HG03558 (cell line): ENCODE measurements around the gene PNKP.

Experiments used
- ATAC-seq: cut with Tn5 transposase; IDR thresholded peaks from one replicate; pipeline ENCODE4 v1.9.1; 2021; ENCODE audit warnings: moderate number of reproducible peaks; ENCODE audit not compliant: unreplicated experiment; ENCODE audit errors: extremely low read depth

PNKP gene

DNA sequence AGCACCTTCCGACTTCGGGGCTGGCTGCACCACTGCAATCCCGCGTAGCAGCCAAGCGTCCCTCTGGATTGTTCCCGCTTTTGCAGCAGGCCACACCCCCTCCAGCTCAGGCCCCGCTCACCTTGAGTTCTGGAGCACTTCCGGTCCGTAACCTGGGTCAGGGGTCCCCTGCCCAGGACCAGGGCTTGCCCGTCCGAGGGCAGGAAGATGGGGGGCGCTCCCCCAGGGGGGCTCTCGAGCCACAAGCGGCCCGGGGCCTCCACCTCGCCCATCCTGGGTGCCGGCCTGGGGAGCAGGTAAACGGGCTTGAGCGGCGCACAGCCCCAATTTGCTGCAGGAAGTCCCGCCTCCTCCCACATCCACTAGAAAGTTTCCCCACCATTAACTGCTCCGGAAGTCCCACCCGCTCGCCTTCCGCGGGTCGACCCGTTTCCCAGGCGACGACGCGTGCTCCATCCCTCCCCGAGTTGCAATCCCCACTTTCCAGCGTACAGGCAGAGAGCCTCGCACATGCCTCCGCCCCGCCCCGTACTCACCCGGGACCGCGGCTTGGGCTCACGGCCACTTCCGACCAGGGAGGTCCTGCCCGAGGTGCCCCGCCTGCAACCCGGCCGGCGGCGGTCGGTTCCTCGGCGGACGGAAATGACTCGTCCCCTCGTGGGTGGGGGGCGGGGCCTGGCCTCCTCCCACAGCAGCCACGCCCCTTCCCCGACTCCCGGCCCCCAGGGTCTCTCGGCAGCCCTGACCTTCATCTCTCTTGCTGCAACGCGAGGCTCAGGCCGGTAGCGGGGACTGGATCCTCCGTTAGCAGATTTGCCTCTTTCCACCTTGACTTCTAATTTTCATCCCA lies at the start of gene PNKP:
Gene PNKP, minus strand, starts transcription at position 644 of the 850 bp plus-strand sequence. Its CDS starts 372 bp downstream, at position 272.
- ATAC-seq = no peak

DNA sequence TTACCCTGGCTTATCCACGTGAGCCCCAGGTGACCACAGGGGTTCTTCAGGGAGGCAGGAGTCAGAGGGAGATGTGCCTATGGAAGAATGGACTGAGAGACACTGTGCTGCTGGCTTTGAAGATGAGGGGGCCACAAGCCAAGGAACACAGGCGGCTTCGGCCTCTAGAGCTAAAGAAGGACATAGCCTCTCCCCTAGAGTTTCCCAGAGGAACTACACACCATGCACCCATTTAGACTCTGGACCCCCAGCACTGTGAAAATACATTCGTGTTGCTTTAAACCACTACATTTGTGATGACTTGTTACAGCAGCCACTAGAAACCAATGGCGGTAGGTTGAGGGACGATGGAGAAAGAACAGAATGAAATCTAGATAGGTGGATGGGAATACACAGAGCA lies 47.9 kb upstream of the PNKP start:
- no peak for ATAC-seq

DNA sequence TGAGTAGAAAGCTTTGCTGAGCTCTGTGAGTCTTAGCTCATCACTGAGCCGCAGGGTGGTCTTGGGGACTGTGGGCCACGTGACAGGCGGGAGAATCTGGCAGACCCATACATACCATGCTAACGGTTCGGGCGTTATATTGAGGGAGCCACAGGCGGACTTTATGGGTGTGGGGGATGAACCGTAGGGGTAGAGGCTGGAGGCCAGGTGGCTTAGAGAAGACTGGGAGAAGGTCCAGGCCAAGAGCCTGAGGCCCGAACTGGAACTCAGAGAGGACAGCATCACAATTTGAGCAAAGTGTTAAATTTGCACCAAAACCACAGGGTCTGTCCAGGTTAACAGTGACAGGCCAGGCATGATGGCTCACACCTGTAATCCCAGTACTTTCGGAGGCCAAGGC lies 46.3 kb upstream of the PNKP start:
- no peak for ATAC-seq

DNA sequence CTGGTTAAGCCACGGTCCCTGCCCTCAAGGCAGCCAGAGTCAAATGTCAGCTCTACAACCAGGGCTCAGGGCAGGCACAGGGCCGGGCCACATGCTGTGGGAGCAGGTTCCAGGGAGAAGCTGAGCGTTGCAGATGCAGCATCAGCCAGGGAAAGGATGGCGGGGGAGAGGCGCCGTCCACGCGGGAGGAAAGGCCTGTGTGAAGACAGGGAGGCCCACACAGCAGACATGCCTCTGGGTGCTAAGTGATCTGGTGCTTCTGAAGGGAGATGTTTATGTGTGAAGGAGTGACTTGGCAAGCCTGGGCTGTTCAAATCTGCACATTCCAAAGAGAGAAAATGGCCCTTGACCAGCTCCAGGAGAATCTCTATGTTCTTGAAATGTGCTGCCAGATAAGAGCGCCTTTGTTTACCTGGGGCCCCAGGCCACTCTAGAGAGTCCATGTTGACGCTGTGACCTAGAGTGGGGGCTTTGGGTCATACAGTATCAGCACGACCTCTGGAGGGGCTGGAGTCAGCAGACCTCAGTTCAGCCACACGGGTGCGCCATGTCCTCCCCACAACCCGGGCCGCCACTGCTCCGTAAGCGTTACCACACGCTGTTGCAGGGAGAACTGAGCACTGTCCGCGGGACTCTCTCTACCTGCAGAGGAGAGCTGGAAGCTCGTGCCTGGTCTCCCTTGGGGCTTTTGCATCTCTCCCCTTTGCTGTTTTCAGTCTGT lies 45.7 kb upstream of the PNKP start:
- ATAC-seq = no peak

DNA sequence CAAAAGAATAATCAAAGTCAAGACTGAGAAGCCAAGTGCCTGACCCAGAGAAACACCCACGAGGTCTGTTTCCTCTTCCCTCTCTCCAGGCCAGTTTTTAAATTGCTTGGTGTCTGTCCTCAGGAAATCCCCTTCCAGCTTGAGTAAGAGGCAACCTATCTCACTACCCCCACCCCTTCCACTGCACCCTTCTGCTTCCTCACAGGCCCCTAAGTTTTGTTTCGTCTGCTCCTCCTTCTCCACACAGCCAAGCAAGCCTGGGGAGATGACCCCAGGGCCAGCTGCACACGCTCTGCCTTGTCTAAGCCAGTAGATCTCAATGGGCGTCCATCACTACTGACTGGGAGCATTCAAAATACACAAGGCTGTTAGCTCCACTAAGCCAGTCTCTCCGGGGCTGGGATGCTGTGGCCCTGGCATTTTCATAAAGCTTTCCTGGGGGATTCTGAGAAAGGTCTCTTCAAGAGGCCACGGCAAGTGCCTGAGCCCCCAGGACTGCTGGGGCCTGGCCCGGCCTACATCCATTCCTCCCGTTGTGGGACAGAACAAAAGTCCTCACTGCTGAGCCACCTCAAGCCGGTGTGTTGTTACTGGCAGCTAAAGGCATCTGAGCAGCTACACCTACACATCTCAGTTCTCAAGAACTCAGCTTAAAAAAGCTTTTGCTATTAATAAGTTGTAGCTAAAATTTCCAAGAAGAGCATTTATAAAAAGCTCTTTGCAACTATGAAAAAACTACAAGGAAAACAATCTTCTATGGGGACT lies 44.2 kb upstream of the PNKP start:
- no peak for ATAC-seq

DNA sequence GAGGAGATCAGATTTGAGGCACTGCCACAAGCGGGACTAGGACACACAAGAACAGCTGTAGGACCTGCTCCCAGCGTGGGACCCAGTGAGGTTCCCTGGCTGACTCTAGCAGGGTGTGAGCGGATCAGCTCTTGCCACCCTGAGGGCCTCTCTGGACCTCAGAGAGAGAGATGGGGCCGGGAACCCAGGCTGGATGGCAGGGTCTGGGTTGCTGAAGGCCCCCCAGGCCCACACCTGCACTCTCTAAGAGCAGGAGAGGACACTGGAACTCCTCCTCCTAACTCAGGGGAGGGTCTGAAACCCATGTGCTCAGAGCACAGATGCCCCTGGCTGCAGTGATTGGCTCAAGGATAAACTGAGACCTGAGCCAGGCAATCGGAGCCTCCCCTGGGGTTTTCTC lies 42.8 kb upstream of the PNKP start:
- no peak for ATAC-seq

DNA sequence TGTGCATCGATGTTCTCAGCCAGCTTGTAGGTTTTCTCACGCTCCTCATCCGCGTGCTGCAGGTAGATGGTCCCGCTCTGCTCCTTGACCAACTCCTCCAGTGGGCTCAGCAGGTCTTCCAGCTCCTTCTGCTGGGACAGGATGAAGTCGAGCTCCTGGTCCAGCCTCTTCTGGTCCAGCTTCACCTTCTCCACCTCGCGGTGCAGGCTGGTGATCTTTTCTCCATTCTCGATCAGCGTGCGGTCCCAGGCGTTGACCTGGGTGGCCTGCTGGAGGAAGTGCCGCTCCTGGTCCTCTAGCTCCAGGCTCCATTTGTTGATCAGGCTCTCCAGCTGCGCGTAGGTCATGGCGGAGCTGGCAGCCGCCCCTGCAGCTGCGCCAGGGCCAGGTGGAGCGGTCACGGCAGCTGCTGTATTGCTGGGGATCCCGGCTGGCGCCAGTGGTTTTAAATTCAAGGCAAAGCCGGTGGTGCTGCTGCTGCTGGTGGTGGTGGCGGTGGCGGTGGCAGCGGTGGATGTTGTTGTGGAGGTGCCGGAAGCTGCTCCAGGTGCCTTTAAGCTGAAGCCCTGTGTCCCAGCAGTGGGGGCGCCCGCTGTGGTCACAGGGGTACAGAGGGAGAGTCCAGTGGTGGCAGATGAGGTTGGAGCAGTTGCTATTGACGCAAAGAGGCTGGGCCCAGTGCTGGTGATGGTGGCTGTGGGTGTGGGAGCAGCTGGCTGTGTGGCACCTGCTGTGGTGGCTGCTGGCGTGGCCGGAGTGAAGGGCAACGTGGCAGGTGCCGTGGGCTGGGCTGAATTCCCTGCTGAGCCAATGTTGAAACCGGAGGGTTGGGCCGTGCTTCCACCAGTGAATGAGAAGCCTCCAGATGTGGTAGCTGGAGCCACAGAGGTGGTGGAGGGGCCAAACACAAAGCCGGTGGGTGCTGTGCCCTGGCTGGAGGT lies 41.4 kb upstream of the PNKP start:
- ATAC-seq = no peak

DNA sequence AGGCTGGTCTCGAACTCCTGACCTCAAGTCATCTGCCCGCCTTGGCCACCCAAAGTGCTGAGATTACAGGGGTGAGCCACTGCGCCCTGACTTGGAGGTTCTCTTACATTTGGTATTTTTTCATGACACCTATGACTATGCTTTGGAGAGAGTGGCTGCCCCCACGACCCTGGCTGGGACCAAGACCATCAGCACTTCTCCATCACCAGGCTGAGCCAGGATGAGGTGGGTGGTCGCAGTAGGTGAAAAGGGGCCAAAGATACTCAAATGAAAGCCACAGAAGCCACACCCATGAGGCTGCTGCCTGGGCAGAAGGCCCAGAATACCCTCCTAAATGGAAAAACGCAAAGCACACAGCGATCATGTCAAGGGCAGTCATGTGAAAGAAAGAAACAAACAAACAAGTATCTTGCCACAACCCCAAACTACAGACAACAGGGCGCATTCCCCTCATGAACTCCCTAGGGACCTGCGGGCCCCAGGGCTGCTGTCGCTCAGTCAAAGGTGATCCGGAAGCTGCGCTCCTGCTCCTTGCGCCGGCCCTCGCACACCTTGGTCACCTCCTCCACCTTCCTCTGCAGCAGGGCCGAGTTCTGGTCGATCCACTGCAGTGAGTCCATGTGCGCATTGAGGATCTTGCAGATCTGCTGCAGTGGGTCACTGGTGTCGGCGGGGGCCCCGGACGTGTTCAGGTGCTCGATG lies 40.5 kb upstream of the PNKP start:
- no peak for ATAC-seq

DNA sequence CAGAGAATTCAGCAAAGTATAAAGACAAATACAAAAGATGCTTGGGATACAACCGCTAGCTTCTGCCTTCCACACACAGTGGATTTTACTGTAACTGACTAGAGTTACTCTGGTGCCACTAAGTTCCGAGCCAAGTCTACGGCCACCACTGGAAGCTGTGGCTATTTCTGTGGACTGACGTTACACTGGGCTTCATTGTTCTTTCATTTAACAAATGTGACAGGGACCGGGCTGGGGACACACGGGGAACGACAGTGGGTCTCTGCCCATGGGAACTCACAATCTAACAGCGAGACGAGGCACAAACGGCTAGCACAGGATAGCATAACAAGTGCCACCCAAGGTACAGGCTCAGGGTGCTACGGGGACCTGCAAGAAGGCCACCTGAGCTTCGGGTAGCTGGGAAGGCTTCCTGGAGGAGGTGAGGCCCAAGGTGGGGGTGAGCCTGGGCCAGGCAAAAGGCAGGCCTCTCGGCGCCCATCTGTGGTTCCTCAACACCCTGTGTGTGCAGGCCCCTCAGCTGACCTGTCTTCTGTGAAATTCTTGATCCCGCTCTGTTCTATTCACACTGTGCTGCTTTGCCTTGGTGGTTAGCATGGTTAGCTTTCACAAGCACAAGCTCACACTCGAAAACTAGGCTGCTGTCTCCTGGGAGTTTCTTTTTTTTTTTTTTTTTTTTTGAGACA lies 39.6 kb upstream of the PNKP start:
- ATAC-seq = no peak

DNA sequence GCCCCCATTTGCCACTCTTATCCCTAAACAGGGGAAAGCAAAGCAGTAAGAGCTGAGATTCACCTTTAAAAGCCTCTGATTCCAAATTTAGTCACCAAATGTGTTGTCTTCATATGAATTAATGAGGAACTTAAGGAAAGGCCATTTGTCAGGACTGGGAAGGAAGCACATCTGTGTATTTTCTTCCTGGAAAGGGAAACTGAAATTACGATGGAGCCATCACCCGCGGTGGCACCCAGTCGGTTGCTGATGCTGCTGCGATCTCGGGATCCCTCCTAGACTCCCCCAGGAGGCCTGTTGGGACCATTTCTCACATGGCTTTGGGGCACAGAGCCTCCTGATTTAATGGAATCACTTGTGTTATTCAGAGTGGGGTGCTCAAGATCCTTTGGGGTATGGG lies 36.8 kb upstream of the PNKP start:
- ATAC-seq = no peak

DNA sequence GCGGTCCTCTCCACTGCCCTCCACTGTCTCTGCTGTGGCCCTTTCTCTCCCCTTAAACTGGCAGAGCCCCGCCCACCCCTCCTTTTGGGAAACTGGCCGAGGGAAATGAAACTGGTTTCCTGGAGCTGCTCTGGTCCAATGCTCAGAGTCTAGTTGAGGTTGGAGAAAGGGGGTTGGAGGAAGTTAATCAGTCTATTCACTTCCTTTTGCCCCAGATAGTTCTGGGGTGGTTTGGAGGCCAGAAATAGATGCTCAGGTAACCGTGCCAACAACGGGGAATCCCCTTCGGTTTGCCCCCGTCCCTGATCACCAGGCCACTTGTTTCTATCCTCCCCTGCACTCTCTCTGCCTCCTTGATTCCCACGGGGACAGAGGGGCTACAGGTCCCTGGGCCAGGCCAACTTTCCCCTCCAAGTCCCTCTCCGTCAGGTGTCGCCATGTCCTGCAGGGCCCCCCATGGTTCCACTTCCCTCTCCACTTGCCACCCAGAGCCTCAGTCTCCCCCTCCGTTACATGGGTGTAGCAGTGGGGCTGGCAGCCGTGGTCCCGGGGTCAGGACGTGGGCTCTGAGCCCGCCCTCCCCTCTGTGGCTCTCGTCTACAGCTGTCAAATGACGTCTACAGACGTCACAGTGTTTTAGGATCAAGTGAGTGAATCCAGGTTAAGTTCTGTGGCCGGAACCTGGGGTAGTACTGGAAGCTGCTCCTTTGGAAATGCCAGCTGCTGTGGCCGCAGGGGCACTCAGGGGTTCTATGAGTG lies 29.7 kb upstream of the PNKP start, which contains the start of gene IL4I1:
Gene IL4I1, minus strand, starts transcription at position 25 of the 759 bp plus-strand sequence. CDS start 727 bp downstream, outside the sequence.
- no peak for ATAC-seq

DNA sequence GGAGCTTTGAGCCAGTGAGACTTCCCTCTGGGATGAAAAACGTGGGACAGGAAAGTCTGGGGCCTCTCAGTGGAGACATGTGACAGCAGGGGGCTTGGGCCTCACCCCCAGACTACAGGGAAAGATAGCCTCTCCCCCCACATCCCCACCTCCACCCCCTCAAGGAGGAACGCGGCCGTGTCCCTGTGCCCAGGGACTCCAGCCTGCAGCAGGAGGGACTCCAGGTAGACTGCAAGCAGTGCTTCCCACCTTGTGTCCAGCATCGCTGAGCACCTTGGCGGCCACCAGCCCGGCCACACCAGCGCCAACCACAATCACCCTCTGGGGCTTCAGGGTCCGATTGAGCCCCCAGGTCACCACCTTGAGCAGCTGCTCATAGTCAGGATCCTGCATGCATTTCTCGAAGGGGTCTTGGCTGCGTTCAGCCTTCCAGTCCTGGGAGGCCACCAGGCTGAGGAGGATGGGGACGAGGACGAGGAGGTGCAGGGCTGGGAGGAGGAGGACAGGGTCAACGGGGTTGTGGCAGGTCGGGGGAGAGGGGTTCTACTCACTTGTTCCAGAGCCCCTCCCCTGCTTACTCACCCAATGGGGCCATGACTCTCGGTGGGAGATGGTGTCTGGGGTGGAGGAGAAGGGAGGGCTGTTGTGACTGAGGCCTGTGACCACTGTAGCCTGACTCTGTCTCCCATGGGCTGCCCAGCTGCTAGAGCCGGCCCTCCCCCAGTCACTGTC lies 28.4 kb upstream of the PNKP start:
- ATAC-seq = no peak

DNA sequence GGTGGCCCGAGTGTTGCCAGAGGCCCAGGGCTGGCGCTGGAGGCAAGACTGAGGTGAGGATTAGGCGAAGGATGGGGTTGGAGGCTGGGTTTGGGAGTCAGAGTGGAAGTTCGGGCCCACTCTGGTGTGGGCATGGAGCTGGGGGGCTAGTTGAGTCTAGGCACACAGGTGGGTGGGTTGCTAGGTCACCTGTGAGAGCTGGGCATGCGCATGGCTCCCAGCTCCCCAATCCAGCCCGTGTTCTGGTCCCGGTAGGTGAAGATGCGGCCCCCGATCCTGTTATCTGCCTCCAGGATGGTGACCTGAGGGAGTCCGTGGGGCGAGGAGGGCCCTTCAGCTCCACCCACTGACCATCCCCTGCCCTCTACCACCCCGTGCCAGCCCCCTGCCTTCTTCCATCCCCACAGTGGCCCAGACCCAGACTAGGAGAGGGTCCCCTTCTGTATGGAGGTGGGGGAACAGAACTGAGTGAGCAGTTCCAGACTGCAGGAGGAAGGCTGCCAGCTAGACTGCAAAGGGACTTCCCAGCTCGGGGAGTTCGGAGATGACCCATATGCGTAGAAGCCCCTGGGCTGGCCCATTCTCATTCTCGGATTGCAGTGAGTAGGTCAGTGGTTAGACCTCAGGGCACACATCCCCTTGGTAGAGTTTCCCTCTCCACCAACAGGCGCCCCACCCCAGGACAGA lies 27.6 kb upstream of the PNKP start:
- no peak for ATAC-seq

DNA sequence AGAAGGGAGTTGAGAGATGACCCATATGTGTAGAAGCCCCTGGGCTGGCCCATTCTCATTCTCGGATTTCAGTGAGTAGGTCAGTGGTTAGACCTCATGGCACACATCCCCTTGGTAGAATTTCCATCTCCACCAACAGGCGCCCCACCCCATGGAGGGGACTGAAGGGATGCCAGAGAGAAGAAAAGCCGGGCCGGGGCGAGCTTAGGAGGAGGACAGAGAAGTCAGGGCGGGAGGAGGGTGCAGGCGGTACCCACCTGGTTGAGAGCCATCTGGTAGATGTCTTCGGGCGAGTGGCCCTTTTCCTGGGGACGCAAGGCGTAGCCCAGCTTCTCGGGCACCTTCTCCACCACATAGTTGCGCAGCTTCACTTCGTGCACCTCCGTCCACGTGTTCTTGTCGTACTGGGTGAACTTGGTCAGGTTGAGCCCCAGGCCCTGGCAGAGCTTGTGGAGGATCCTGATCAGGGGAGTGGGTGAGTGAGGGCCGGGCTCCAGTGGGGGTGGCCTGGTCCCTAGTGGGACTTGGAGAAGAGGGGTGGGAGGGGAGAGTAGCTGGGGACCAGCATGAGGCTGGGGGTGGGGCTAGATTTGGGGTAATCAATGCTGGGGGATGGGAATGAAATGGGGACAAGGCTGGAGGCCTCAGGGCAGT lies 26.8 kb upstream of the PNKP start:
- no peak for ATAC-seq

DNA sequence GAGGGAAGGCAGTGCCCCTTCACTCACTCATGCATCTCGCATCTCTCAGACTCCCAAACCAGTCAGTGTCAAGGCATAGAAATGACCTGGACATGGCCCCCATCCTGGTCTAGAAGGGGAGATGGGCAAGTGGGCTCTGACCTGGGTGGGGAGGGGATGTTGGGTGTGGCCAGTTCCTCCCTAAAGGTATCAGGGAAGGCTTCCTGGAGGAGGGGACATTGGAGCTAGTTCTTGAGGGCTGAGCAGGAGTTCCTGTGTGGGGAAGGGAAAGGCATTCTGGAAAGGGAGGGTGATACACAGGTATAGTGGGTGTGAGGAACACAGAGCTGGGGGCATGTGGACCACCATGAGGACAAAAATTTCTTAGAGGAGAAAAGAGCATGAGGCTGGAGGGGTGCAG lies 25.3 kb upstream of the PNKP start:
- ATAC-seq = no peak

DNA sequence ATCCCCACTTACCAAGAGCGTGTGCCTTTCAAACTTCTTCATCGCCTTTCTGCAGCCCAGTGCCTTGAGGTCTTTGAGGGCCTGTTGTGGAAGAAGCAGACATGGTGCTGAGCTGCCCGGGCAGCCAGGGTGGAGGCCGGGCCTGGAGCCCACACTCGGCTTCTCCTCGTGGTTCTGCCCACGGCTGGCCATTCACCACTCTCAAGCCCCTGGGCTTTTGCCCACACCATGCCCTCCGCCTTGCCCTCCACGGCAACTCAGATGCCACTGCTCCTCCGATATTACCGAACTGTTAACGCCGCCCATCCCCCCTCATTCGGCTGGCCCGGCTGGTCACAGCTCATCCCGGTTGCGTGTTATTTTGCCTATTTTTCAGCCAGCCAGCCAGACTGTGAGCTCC lies 24.0 kb upstream of the PNKP start:
- no peak for ATAC-seq
